NCI-H2227 (cell line): ENCODE data around the gene LITAF.

ENCODE experiments used
- DNase-seq: peaks from one replicate; lab custom pipeline; 2025; ENCODE audit not compliant: unreplicated experiment; lab: John Stamatoyannopoulos, UW

LITAF gene

DNA sequence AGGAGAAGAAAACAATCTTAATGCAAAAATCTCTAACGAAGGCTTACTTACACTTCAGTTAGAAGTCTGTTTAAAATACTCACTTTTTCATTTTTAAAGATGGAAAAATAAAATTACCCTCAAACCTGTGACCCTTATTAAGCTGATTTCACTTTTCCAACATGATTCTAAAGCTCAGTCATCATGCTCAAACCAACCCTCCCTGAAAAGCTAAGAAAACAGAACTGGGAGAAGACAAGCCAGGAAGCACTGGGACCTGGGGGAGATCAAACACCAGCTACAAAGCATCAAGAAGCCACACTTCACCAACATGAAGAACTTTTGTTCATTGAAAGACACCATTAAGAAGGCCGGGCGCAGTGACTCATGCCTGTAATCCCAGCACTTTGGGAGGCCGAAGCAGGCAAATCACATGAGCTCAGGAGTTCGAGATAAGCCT lies 88.8 kb downstream of the LITAF start:
- no peak for DNase-seq
